Measurements from ENCODE around the gene SLF1.
A peak's percentile ranks its signal among the peaks of the same experiment; 100 is the strongest.

Gene SLF1

GRCh38 chr5:94725142-94725541, 106.7 kb downstream of the SLF1 start:
- no peak for FAIRE-seq

- peak; percentile 42 for FAIRE-seq
Measured at GRCh38 chr5:94731471-94731870, 113.0 kb downstream of the SLF1 start.

- FAIRE-seq = no peak
Measured at GRCh38 chr5:94736498-94736897, 118.0 kb downstream of the SLF1 start.

GRCh38 chr5:94740286-94740685, 121.8 kb downstream of the SLF1 start:
- FAIRE-seq = no peak

GRCh38 chr5:94742852-94743251, 124.4 kb downstream of the SLF1 start:
- no peak for FAIRE-seq

GRCh38 chr5:94744906-94745305, 126.4 kb downstream of the SLF1 start:
- FAIRE-seq = no peak

- FAIRE-seq = no peak
Measured at GRCh38 chr5:94745786-94746730, 127.6 kb downstream of the SLF1 start.

GRCh38 chr5:94746731-94747124, 128.3 kb downstream of the SLF1 start:
- FAIRE-seq = no peak
